Lower lobe of right lung (tissue), 2 donors: Measurements from ENCODE around the gene TXNRD1. TPM values are rescaled to one million over a fixed set of nuclear protein-coding genes. Genes with fewer than 3 reads are reported as not detected.

Experiments used
- ATAC-seq, 2 donors: fragments of 200-7000 bp; cut with Tn5 transposase; one replicate each; pipeline ENCODE4 v1.9.1; 2020 to 2022; ENCODE audit warnings: mild to moderate bottlenecking in 2 of 2, moderate library complexity in 2 of 2
- DNase-seq: peaks from one replicate; pipeline ENCODE4 v3.0.0-alpha.2; 2020
- H3K27ac ChIP-seq: fragments of 200-600 bp; one replicate; pipeline ENCODE4 v1.8.0; 2022
- H3K27me3 ChIP-seq: fragments of 200-600 bp; one replicate; pipeline ENCODE4 v1.8.0; 2022; ENCODE audit warnings: low read depth
- H3K36me3 ChIP-seq: fragments of 200-600 bp; one replicate; pipeline ENCODE4 v1.8.0; 2022; ENCODE audit warnings: mild to moderate bottlenecking
- H3K4me1 ChIP-seq: fragments of 200-600 bp; one replicate; pipeline ENCODE4 v1.8.0; 2022
- H3K4me3 ChIP-seq: fragments of 200-600 bp; one replicate; pipeline ENCODE4 v1.8.0; 2022; ENCODE audit warnings: mild to moderate bottlenecking
- H3K9me3 ChIP-seq: fragments of 200-600 bp; one replicate; pipeline ENCODE4 v1.8.0; 2022
- CTCF ChIP-seq: fragments of 200-600 bp; IDR thresholded peaks from one replicate; pipeline ENCODE4 v1.8.0; 2022; ENCODE audit warnings: antibody characterized with exemption, mild to moderate bottlenecking
- intact Hi-C: fragments of 100-400 bp; cut with DNase I; formaldehyde crosslinking; loops from one replicate; pipeline ENCODE4 v1.11.0; 2022
- total RNA-seq: library from RNA; stranded (reverse); fragmentation: NEBNext Ultra II Directional; extraction: Animal tissue kit (Norgen Biotek cat#: 25700); gene quantifications from one replicate; pipeline ENCODE4 v1.2.1, GENCODE V29; 2021
- donor health status: DM: no; HTN: yes; CAD: no; lungs with severe emphysema.

TXNRD1 gene
- total RNA-seq, 1 donor from 2014 or later: 144 TPM

GRCh38 chr12:104337030-104337558 is 121.5 kb downstream of the TXNRD1 start:
- ATAC-seq: no peak
- Histone ChIP-seq H3K9me3 (no peaks in the 10 kb centered on the region), H3K36me3 (peaks cover 100% of the 10 kb centered on the region), H3K4me3 (no peak overlapping the region), H3K27ac (no peak overlapping the region), H3K27me3 (no peaks in the 10 kb centered on the region), H3K4me1 (no peaks in the 10 kb centered on the region)
- no peak for TF ChIP-seq CTCF
- intact Hi-C loops: no loop called here
- DNase-seq: no peak

- Histone ChIP-seq H3K4me1 (no peaks in the 10 kb centered on the region), H3K4me3 (no peak overlapping the region), H3K27me3 (no peaks in the 10 kb centered on the region), H3K9me3 (no peaks in the 10 kb centered on the region), H3K36me3 (peaks cover 88% of the 10 kb centered on the region), H3K27ac (no peak overlapping the region)
- ATAC-seq: no peak
- TF ChIP-seq CTCF: no peak
- intact Hi-C loops: no loop called here
- no peak for DNase-seq
Measured at GRCh38 chr12:104339663-104340062, 124.1 kb downstream of the TXNRD1 start.

- Histone ChIP-seq H3K4me1 (no peaks in the 10 kb centered on the region), H3K27me3 (no peaks in the 10 kb centered on the region), H3K9me3 (no peaks in the 10 kb centered on the region), H3K27ac (no peak overlapping the region), H3K36me3 (peaks cover 84% of the 10 kb centered on the region), H3K4me3 (no peak overlapping the region)
- intact Hi-C loops: no loop called here
- TF ChIP-seq CTCF: no peak
- DNase-seq (no peak), ATAC-seq (no peak)
Measured at GRCh38 chr12:104340177-104340576, 124.6 kb downstream of the TXNRD1 start.

GRCh38 chr12:104340925-104341611 is 125.5 kb downstream of the TXNRD1 start:
- no peak for DNase-seq
- Histone ChIP-seq H3K27me3 (no peaks in the 10 kb centered on the region), H3K9me3 (no peaks in the 10 kb centered on the region), H3K27ac (no peak overlapping the region), H3K4me1 (no peaks in the 10 kb centered on the region), H3K4me3 (no peak overlapping the region), H3K36me3 (peaks cover 84% of the 10 kb centered on the region)
- TF ChIP-seq CTCF: no peak
- ATAC-seq: no peak
- intact Hi-C loops: no loop called here

GRCh38 chr12:104342147-104342546 is 126.6 kb downstream of the TXNRD1 start:
- no peak for TF ChIP-seq CTCF
- no peak for DNase-seq
- no peak overlapping the region for H3K4me3 ChIP-seq
- H3K36me3 ChIP-seq: peaks cover 84% of the 10 kb centered on the region
- no peaks in the 10 kb centered on the region for H3K9me3 ChIP-seq
- ATAC-seq: no peak
- no peak overlapping the region for H3K27ac ChIP-seq
- H3K27me3 ChIP-seq: no peaks in the 10 kb centered on the region
- no peaks in the 10 kb centered on the region for H3K4me1 ChIP-seq
- intact Hi-C loops: no loop called here
